HG03039 (cell line): Measurements from ENCODE around the gene TBL1XR1.

Experiments
- ATAC-seq: cut with Tn5 transposase; IDR thresholded peaks from one replicate; pipeline ENCODE4 v1.9.1; 2021; ENCODE audit warnings: mild to moderate bottlenecking, moderate library complexity; ENCODE audit not compliant: unreplicated experiment

The TBL1XR1 gene

DNA sequence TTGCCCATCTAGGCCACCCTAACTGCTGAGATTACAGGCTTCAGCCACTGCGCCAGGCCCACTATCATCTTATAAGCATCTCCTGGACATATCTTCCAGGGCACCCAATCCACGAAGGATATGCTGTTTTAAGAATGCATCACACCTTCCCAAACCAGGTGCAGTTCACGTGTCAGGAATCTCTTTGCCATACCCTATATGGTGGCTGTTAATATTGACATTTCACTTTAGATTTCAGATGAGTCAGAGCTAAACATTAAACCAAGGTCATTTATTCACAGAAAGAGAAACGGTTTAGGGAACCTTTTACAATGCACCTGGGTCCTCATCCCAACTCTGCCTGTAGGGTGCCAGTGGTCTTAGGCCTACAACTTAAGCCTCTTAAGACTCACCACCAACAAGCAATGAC, 85.7 kb downstream of the TBL1XR1 start:
- no peak for ATAC-seq

DNA sequence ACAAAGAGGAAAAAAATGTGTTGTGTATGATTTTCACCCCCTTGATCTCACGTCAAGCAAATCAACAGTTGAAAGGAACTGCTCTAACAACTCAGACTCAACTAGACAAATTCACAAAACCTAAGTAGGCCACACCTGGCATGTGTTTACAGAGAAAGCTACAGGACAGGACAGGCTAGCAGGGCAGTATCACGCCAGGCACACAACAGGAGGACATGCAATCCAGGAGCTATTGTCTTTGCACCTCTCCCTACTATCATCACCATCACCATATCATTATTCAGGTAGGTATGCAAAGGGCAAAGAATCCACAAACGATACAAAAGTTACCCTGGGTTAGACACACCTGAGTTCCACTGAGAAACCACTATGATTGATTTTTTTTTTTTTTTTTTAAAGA, 86.4 kb downstream of the TBL1XR1 start:
- no peak for ATAC-seq

DNA sequence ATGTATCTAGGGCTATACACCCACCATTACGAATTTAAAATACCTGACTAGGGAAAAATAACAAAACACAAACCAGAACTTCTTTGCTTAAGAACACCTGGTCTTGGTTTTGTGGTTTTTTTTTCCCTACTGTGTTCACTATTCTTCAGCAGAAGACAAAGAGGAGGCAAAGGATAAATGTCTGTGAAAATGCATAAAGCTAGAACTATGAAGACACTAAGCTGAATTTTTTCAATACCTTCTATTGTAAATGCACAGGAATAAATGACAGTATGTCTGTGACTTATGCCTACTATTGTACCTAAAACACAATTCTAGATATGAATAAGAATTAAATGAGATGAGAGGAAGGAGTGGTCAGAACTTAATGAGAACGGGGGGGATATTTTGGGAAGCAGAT, 86.9 kb downstream of the TBL1XR1 start:
- ATAC-seq = no peak

DNA sequence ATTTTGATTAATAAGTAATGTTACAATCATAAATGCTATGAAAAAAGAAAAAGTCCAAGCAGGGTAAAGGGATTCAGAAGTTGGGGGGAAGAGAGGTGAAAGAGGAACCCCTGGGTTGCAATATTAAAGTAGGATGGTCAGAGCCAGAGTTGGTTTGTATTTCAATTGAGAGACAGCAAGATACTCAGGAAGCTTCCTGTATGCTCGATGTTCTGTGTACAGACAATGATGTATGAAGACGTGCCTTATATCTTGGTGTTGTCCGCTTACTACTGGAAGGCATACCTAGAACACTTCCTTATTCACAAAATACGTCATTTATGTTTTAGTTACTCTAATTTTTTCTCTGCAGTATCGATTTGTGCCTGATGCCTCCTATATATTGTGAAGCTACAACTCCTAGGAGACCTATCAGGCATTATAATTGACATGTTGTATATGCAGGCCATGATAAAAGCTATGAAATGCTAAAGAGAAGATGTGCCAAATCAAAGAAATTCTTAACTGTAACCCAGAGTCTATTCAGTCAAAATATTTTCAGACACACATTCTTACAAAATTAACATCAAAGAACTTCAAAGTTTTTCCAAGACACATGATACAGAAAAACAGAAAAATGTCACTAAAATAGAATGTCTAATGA, 87.5 kb downstream of the TBL1XR1 start:
- no peak for ATAC-seq

DNA sequence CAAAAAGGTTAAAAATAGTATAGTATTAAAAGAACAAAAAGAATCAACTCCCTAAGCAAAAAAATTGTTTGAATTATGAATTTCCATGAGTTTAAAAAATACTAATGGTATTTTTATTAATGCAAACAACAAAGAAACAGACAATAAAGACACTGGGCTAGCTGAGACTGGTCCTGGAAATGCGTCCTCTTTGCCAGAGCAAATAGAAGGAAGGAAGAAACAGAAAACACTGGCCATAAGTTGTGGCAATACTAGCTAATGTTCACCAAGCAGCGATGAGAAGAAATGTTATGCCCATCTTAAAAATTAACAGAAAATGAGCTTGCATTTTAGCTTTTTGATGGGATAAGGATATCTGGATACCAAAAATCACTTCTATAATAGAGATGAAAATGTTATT, 88.6 kb downstream of the TBL1XR1 start:
- no peak for ATAC-seq

DNA sequence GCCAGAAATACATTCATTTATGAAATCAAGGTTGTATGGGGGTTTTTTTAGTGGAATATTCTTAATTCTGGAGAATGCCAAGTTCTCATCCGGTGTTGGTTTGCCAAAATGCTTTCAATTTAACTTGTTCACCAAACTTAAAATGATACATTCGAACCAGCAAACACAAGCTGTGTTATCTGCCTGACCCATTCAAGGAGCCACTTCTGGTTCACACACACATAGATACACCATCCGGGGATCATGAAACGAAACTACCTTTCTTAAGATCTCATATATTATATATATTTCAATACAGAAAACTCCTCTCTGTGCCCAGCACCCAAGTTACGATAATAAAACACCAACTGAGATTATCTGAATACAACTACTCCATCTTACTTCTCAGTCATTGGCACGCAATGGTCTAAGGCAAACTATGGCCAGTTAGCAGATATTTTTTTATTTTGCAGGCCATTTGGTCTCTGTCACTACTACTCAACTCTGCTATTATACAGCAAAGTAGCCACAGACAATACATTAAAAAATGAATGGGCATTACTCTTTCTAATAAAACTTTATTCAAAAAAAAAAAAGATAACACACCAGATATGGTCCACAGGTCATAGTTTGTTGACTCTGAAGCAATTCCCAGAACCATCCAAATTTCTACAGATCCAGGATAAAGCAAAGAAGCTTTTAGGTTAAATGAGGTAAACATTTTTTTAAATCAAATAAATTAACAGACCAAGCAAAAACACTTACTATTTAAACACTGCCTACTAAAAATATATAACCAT, 89.6 kb downstream of the TBL1XR1 start:
- ATAC-seq = no peak

DNA sequence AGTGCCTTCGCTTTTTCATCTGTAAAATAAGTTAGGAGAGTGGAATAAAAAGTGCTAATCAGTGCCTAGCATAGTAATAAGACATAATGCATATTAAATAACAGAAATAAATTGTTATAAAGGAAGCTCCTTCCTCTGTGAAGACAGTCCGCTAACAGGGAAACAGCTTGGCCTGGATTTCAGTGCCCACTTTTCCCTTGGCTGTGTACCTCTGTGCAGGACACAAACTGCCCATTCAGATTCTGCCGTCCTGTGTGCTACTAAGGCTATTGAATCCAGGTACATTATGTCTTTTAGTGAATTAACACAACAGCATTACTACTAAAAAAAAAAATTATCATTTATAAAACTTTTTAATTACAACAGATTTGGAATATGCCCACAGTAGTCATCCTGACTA, 90.7 kb downstream of the TBL1XR1 start:
- ATAC-seq = no peak

DNA sequence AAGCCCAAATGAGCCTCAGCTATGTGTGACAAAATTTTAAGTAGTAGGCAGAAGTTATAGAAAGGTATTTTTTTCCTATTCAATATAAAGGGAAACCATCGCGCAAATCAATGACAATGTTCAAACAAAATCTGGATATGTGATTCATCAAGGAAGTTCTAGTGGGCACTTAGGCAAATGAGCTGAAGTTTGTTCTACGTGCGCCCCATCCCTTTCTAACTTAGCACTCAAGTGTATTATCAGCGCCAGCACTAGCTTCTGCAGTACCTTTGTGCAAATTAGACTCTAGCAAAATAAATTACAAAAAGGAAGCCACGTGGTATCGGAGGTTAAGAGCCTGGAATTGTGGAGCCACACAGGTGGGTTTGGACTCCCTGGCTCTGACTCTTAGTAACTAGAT, 91.1 kb downstream of the TBL1XR1 start:
- no peak for ATAC-seq

DNA sequence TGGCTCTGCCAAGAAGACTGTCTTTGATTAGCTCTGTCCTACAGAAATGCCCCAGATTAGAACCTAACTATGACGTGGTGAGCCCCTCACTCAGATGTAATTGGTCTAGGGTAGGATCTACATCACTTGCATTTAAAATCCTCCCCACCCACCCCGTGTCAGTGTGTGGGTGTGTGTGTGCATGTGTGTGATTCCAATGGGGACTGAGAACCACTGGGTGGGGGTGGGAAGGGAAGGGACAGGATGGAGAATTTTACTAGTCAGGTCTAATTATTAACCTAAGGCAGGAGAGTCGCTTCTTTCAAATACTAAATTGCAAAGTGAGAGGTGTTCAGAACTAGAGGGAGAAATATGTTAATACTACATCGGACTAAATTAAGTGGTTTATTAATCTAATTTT, 91.7 kb downstream of the TBL1XR1 start:
- no peak for ATAC-seq

DNA sequence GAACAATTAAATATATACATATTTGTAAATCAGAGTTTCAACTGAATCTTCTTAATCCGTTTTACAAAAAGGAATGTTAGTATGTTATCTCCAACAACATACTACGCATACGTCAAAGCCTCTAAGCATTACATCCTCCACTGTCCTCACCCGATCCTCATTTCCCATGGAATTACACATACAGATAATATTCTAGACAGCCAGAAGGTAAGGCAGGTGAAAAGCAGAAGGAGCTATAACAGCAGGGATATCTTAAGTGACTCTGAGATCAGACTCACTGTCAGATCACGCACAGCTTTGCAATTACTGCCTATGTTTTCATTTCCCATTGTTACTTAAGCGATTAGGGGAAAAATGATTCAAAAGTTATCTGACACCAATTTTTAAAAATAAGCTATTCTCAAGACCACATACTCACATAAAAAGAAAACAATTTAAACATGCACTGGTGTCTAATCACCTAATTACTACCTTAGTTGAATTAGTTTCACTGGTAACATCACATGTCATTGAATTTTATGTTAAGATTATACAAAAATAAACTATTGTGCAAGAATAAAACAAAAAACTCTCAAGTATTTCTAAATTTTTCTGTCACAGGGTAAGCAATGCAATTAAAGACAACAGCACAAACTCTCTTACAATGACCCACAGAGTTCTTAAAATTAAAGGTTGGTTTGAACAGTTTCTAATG, 92.8 kb downstream of the TBL1XR1 start:
- ATAC-seq = no peak

DNA sequence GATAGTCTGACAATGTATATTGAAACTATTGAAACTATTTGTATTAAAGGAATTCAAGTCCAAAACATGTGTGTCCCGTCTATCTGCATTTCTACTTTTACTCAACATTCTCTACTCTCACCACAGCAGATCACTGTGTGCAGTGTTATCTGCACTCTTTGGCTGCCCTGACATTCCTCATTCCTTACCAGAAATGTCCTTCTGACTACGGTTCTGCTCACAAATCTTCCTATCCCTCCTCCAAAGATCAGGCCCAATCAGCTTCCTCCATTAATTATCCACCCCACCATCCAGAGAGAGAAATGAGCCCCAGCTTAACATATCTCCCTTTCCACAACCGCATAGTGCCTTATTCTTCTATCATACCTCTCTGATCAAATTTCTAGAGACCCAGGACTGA, 94.7 kb downstream of the TBL1XR1 start:
- no peak for ATAC-seq

DNA sequence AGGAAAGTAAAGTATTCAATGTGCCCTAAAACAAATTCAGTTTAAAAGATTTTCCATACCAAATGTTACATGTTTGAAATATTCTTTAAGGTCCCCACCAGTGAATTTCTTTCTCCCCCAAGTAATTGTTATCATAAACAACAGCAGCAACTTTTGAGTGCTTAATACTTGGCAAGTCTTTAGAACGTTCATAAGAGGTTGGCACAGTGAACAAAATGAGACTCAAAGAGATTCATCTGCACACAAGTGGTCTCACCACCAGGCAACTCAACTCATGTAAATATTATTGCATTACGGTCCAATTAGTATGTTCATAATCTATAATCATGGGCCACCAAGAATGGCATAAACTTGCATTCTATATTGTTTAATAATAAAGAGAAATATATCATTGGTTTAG, 98.7 kb downstream of the TBL1XR1 start:
- no peak for ATAC-seq

DNA sequence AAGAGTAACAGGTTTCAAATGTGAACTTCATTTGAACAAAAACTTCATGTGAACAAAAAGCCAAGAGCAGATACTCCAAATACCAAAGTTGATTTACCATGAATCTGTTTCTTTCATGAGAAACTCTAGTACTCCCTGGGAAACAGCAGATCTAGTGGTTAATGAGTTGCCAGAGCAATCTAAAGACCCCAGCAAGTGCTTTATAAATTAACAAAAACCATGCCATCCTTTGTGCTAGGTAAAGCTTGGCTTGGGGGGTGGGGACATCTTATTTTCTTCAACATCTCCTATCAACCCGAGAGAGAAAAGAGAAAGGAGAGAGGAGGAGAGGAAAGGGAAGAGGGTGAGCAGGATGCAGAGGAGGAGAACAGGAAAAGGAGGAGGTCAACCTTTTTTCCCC, 100.7 kb downstream of the TBL1XR1 start:
- no peak for ATAC-seq

DNA sequence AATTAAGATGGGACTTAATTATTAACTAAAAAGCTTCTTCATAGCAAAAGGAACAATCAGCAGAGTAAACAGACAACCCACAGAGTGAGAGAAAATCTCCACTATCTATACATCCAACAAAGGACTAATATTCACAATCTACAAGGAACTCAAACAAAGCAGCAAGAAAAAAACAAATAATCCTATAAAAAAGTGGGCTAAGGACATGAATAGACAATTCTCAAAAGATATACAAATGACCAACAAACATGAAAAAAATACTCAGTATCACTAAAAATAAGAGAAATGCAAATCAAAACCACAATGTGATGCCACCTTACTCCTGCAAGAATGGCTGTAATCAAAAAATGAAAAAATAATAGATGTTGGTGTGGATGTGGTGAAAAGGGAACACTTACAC, 103.3 kb downstream of the TBL1XR1 start:
- ATAC-seq = no peak

DNA sequence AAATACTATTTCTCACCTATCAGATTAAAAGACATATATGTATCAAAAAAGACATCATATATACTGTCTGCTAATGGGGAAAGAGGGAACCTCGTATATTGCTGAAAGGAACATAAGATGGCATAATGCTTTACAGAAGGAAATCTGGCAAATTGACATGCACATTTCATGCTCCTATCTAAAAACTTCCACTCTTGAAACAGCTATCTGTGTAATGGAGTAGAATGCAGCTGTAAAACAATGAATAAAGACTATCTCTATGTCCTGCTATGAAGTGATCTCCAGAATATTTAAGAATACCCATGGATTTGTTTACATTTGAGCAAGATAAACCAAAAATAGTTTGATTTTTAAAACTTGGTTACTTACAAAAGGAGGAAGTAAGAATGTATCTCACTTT, 107.4 kb downstream of the TBL1XR1 start:
- ATAC-seq = no peak

DNA sequence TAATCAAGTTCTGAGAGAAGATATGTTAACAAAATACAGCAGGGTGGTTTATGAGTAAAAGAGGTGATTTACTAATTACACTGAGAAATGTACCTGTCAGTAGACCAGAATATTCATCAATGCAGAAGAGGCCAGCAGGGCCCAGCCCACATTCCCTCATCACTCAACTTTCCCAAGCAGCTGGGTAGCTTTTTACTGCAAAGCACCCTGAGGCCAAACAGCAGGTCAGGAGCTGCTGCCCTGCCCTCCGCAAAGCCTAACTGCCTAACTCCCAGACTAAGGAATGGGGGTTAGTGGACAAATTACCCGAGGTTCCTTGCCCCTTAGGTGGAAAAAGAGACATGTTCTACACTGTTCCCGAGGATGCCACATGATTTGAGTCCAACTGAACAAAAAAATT, 108.2 kb downstream of the TBL1XR1 start:
- ATAC-seq = no peak

DNA sequence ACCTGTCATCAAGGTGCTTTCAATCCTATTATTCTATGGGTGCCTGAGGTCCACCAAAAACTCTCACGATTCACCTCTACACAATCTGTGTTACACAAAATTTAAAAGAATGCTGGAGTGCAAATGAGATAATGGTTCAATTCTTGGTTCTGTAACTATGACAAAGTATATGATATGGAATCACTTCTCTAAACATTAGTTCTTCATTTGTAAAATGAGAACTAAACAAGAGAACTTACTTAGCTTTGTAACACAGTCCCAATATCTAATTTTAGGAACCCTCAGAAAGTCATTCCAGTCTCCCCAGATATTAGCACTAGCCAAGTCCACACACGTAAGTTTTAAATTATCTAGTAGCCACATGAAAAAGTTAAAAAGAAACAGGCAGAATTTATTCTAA, 111.5 kb downstream of the TBL1XR1 start:
- no peak for ATAC-seq

DNA sequence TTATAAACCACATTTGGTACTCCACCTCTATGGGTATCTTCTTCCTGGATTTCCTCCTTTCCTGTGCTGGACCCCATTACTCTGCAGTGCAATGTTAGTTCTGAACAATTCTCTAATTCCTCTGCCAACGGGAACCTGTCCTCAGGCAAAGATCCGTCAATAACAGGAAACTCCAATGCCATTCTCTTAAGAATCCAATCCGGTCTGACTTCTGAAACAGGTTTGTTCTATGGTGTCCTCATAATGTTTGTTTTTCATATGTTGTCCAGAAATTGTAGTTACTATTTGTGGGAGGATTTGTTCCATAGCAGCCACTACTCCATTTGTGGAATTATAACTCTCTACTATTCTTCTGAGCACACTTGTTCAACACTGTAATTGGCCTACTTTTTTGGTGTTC, 112.7 kb downstream of the TBL1XR1 start:
- no peak for ATAC-seq

DNA sequence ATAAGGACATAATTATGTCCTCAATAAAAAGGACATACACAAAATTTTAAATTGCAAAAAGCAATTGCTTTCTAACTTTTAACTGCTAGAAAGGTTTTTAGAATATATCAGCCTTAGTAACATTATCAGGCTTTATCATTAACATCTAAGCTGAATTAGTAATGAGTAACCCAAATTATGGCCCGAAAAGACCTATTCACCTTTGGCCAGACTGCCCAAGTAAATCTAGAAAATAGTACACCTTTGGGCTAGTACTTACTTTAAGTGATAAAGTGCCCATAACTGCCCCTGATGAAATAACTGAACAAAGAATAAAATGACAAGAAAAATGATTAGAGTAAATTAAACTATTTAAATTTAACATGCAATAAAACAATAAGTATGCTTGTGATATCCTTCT, 117.2 kb downstream of the TBL1XR1 start:
- no peak for ATAC-seq

DNA sequence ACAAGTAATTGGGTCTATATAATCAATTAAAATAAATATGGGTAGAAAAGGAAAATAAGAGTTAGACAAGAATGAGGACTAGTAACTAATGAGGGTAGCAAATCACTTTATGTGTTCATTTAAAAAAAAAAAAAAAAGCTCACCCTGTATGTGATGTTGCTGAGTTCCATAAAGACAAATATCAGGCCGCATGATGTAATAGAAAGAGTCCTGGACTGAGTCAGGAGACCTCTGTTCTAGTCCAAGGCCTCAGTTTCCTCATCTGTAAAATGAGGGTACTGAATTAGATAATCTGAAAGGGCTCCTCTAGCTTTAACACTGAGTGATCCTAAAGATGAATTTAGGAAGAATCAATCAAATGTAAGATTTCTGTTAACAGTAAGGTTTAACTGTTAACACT, 117.6 kb downstream of the TBL1XR1 start:
- ATAC-seq = no peak

DNA sequence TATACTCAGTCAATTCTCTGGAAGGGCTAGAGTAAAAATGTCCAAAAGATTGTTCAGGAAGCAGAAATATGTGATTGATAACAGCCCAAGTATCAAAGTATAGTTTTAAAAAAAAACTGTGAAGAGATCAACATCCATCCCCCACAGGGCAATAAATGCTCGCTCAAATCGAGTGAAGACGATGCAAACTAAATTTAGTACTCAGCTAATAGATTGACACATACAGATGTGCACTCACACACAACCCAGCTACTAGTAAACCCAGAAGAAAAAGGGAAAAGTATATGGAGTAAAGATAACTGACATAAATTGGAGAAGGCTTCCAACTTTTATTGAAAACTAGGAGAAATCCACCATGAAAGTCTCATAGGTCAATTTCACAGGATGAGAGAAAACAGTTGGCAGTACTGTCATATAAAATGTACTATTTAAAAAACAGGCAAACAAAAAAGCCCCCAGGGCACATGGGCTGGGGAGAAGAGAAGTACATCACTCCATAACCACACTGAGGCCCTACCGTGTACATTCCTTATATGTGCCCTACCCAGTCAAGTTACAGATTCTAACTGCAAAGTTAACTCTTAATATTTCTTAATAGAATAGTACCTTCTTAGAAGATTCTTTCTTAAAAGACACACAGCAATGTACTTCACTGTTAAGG, 125.7 kb downstream of the TBL1XR1 start:
- no peak for ATAC-seq
